Measurements from ENCODE around the gene LRRC75A.

DNA sequence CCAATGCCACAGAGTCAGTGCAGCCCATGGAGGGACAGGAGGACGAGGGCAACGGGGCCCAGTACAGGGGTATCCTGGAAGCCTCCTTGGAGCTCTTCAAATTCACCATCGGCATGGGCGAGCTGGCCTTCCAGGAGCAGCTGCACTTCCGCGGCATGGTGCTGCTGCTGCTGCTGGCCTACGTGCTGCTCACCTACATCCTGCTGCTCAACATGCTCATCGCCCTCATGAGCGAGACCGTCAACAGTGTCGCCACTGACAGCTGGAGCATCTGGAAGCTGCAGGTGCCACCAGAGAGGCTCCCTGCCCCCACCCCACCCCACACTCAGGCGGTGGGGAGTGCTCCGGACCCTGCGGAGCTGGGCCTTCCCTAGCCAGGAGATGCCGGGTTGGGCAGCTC is 60.0 kb downstream of the LRRC75A start:
- TF ChIP-seq, protein P1, sequence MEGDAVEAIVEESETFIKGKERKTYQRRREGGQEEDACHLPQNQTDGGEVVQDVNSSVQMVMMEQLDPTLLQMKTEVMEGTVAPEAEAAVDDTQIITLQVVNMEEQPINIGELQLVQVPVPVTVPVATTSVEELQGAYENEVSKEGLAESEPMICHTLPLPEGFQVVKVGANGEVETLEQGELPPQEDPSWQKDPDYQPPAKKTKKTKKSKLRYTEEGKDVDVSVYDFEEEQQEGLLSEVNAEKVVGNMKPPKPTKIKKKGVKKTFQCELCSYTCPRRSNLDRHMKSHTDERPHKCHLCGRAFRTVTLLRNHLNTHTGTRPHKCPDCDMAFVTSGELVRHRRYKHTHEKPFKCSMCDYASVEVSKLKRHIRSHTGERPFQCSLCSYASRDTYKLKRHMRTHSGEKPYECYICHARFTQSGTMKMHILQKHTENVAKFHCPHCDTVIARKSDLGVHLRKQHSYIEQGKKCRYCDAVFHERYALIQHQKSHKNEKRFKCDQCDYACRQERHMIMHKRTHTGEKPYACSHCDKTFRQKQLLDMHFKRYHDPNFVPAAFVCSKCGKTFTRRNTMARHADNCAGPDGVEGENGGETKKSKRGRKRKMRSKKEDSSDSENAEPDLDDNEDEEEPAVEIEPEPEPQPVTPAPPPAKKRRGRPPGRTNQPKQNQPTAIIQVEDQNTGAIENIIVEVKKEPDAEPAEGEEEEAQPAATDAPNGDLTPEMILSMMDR (IDR thresholded peaks at IDR 0.05): no peak
- TF ChIP-seq ZFX (IDR thresholded peaks at IDR 0.05; ENCODE audit: borderline replicate concordance): no peak
